NB4 (cell line): Measurements from ENCODE around the gene TBC1D22A.

Experiments
- DNase-seq: peaks from one replicate; pipeline ENCODE4 v3.0.0; 2010; ENCODE audit warnings: low read depth
- H3K4me3 ChIP-seq: one replicate; pipeline ENCODE4 v1.5.1; 2011; ENCODE audit warnings: mild to moderate bottlenecking, low read depth, low read length, moderate library complexity
- CTCF ChIP-seq: IDR thresholded peaks from one replicate; pipeline ENCODE4 v1.5.1; 2012; ENCODE audit warnings: low read depth, low read length
- MAX ChIP-seq: IDR thresholded peaks from 2 replicates; pipeline ENCODE4 v1.6.1; 2011; ENCODE audit warnings: low read depth, low read length
- MYC ChIP-seq: IDR thresholded peaks from 2 replicates; pipeline ENCODE4 v1.6.1; 2011; ENCODE audit warnings: low read depth, low read length
- POLR2A ChIP-seq: IDR thresholded peaks from 2 replicates; pipeline ENCODE4 v1.6.1; 2011; ENCODE audit warnings: mild to moderate bottlenecking; ENCODE audit not compliant: insufficient read length; ENCODE audit errors: extremely low read depth

Gene TBC1D22A

GRCh38 chr22:46828323-46828900, 66.0 kb downstream of the TBC1D22A start:
- no peak overlapping the region for H3K4me3 ChIP-seq
- DNase-seq: no peak
- TF ChIP-seq POLR2A: no peak
- TF ChIP-seq CTCF: no peak
- no peak for TF ChIP-seq MAX

GRCh38 chr22:46829117-46829891, 66.9 kb downstream of the TBC1D22A start:
- no peak overlapping the region for H3K4me3 ChIP-seq
- no peak for DNase-seq
- TF ChIP-seq CTCF: no peak
- TF ChIP-seq POLR2A: no peak
- TF ChIP-seq MYC: no peak
- no peak for TF ChIP-seq MAX

GRCh38 chr22:46829941-46830715, 67.7 kb downstream of the TBC1D22A start:
- no peak for TF ChIP-seq CTCF
- TF ChIP-seq POLR2A: no peak
- TF ChIP-seq MAX: no peak
- no peak for TF ChIP-seq MYC
- no peak for DNase-seq
- H3K4me3 ChIP-seq: no peak overlapping the region

- no peak for DNase-seq
- TF ChIP-seq MYC (no peak), MAX (no peak), POLR2A (no peak), CTCF (no peak)
- H3K4me3 ChIP-seq: no peak overlapping the region
Measured at GRCh38 chr22:46830841-46831240, 68.4 kb downstream of the TBC1D22A start.

GRCh38 chr22:46833228-46833627, 70.8 kb downstream of the TBC1D22A start:
- H3K4me3 ChIP-seq: no peak overlapping the region
- DNase-seq: peak; percentile 29
- TF ChIP-seq MAX (no peak), CTCF (no peak), POLR2A (no peak), MYC (no peak)
